Ascending aorta (tissue), 2 donors: ENCODE results near the gene FOSL1. TPM values are rescaled to one million over a fixed set of nuclear protein-coding genes. Genes with fewer than 3 reads are reported as not detected.

Source experiments
- DNase-seq, 2 donors: peaks; one replicate each; pipeline ENCODE4 v3.0.0-alpha.2; 2019; ENCODE audit warnings: low spot score in 2 of 2
- H3K27ac ChIP-seq, 2 donors: fragments of 200-600 bp; sonication (generic); one replicate each; pipeline ENCODE4 v1.5.1; 2016 to 2017; ENCODE audit warnings: mild to moderate bottlenecking in 1 of 2
- H3K27me3 ChIP-seq: fragments of 200-600 bp; sonication (generic); one replicate; pipeline ENCODE4 v1.5.1; 2017
- H3K36me3 ChIP-seq, 2 donors: fragments of 200-600 bp; sonication (generic); one replicate each; pipeline ENCODE4 v1.5.1; 2016
- H3K4me1 ChIP-seq, 2 donors: fragments of 200-600 bp; sonication (generic); one replicate each; pipeline ENCODE4 v1.5.1; 2016 to 2017; ENCODE audit warnings: mild to moderate bottlenecking in 1 of 2
- H3K4me3 ChIP-seq, 2 donors: fragments of 200-600 bp; sonication (generic); one replicate each; pipeline ENCODE4 v1.5.1; 2016 to 2017; ENCODE audit warnings: mild to moderate bottlenecking in 1 of 2
- H3K9me3 ChIP-seq, 2 donors: fragments of 200-600 bp; sonication (generic); one replicate each; pipeline ENCODE4 v1.5.1; 2016
- CTCF ChIP-seq, 3 experiments: fragments of 200-600 bp in 2 of 3; fragments of 450-650 bp in 1 of 3; sonication (generic) in 2 of 3; IDR thresholded peaks; one replicate each; pipeline ENCODE4 v1.5.1; 2016 to 2019; ENCODE audit warnings: antibody characterized with exemption in 3 of 3, mild to moderate bottlenecking in 1 of 3, moderate library complexity in 1 of 3
- intact Hi-C: fragments of 100-400 bp; cut with DNase I; formaldehyde crosslinking; loops from one replicate; pipeline ENCODE4 v1.15.1; 2023
- total RNA-seq: library from RNA; depleted of rRNA; stranded (reverse); fragments of >200 nt; gene quantifications from one replicate; pipeline ENCODE4 v1.1.0, GENCODE V29; 2016

FOSL1 gene
- total RNA-seq, 1 donor from 2014 or later = 123 TPM

GRCh38 chr11:65872586-65873317 lies 27.4 kb downstream of the FOSL1 start, which contains the start of gene EFEMP2:
EFEMP2 (minus strand) TSS chr11:65872800; CDS start chr11:65872354, 446 bp downstream.
- Histone ChIP-seq H3K9me3 (no peaks in the 10 kb centered on the region), H3K4me3 (peak within 1 kb of the TSS; percentile 67 to 92), H3K27ac (peak within 1 kb of the TSS; percentile 92 to 99), H3K36me3 (peaks cover 8 to 18% of the 10 kb centered on the region in 2 donors), H3K4me1 (peaks cover 3 to 17% of the 10 kb centered on the region in 2 donors), H3K27me3 (no peaks in the 10 kb centered on the region)
- intact Hi-C loops = loop anchor here (1.0 kb wide), 3 partner anchors 12 to 47 kb away; partner anchors contain the start of genes C11orf68, DRAP1, FIBP and MUS81
- no peak for TF ChIP-seq CTCF (IDR thresholded peaks at IDR 0.05)
- DNase-seq = no peak

- Histone ChIP-seq H3K36me3 (peaks cover 10 to 26% of the 10 kb centered on the region in 2 donors), H3K27me3 (no peaks in the 10 kb centered on the region), H3K27ac (peak overlapping the region; percentile 92 to 99), H3K4me3 (peak overlapping the region; percentile 67 to 92), H3K4me1 (peaks cover 3 to 17% of the 10 kb centered on the region in 2 donors), H3K9me3 (no peaks in the 10 kb centered on the region)
- intact Hi-C loops = no loop called here
- TF ChIP-seq CTCF (IDR thresholded peaks at IDR 0.05) = peak in 1 of 3 experiments; percentile 19
- DNase-seq = no peak
Observed at GRCh38 chr11:65871811-65872548, 28.2 kb downstream of the FOSL1 start.

- H3K27ac ChIP-seq = peak overlapping the region; percentile 92 to 99
- no peaks in the 10 kb centered on the region for H3K27me3 ChIP-seq
- peak overlapping the region in 1 of 2 donors; percentile 92 for H3K4me3 ChIP-seq
- H3K4me1 ChIP-seq = peaks cover 3 to 17% of the 10 kb centered on the region in 2 donors
- peaks cover 19 to 36% of the 10 kb centered on the region in 2 donors for H3K36me3 ChIP-seq
- TF ChIP-seq CTCF (IDR thresholded peaks at IDR 0.05) = no peak
- no peaks in the 10 kb centered on the region for H3K9me3 ChIP-seq
- intact Hi-C loops = no loop called here
- DNase-seq = no peak
Observed at GRCh38 chr11:65870706-65871681, 29.2 kb downstream of the FOSL1 start.

GRCh38 chr11:65870307-65870658 lies 29.9 kb downstream of the FOSL1 start:
- intact Hi-C loops = no loop called here
- peak overlapping the region; percentile 12 to 92 for H3K27ac ChIP-seq
- no peak for DNase-seq
- H3K9me3 ChIP-seq = no peaks in the 10 kb centered on the region
- no peak for TF ChIP-seq CTCF (IDR thresholded peaks at IDR 0.05)
- H3K4me1 ChIP-seq = peaks cover 3 to 17% of the 10 kb centered on the region in 2 donors
- no peak overlapping the region for H3K4me3 ChIP-seq
- peaks cover 27 to 43% of the 10 kb centered on the region in 2 donors for H3K36me3 ChIP-seq
- no peaks in the 10 kb centered on the region for H3K27me3 ChIP-seq
